ENCODE results near the gene USH2A.

DNA sequence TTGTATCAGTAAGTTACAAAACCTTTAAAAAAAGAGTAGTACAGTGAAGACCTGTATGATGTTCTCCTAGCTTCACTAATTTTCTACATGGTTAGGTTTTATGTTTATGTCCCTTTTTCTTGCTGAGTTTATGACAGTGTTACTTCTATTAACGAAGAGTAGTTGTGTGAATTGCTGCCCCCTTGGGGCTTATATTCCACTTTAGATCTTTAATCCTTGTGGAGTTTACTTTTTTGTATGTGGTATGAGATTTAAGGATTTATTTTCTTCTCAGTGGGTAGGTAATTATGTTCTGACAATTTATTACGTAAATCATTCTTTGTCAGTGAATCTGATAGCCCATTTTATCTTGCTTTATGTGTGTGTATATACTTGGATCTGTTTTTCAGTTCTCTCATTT lies 841.4 kb downstream of the USH2A start:
- TF ChIP-seq, protein P1, sequence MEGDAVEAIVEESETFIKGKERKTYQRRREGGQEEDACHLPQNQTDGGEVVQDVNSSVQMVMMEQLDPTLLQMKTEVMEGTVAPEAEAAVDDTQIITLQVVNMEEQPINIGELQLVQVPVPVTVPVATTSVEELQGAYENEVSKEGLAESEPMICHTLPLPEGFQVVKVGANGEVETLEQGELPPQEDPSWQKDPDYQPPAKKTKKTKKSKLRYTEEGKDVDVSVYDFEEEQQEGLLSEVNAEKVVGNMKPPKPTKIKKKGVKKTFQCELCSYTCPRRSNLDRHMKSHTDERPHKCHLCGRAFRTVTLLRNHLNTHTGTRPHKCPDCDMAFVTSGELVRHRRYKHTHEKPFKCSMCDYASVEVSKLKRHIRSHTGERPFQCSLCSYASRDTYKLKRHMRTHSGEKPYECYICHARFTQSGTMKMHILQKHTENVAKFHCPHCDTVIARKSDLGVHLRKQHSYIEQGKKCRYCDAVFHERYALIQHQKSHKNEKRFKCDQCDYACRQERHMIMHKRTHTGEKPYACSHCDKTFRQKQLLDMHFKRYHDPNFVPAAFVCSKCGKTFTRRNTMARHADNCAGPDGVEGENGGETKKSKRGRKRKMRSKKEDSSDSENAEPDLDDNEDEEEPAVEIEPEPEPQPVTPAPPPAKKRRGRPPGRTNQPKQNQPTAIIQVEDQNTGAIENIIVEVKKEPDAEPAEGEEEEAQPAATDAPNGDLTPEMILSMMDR (IDR thresholded peaks at IDR 0.05) = no peak
- TF ChIP-seq POLR2A (IDR thresholded peaks at IDR 0.05; ENCODE audit: low read depth) (no peak), EP300 (IDR thresholded peaks at IDR 0.05) (no peak), POLR2AphosphoS5 (IDR thresholded peaks at IDR 0.05) (no peak)
